NB4 (cell line): ENCODE results near the gene CREB3L4.

ENCODE experiments used
- DNase-seq: peaks from one replicate; pipeline ENCODE4 v3.0.0; 2010; ENCODE audit warnings: low read depth
- H3K4me3 ChIP-seq: one replicate; pipeline ENCODE4 v1.5.1; 2011; ENCODE audit warnings: mild to moderate bottlenecking, low read depth, low read length, moderate library complexity
- CTCF ChIP-seq: IDR thresholded peaks from one replicate; pipeline ENCODE4 v1.5.1; 2012; ENCODE audit warnings: low read depth, low read length
- MAX ChIP-seq: IDR thresholded peaks from 2 replicates; pipeline ENCODE4 v1.6.1; 2011; ENCODE audit warnings: low read depth, low read length
- MYC ChIP-seq: IDR thresholded peaks from 2 replicates; pipeline ENCODE4 v1.6.1; 2011; ENCODE audit warnings: low read depth, low read length
- POLR2A ChIP-seq: IDR thresholded peaks from 2 replicates; pipeline ENCODE4 v1.6.1; 2011; ENCODE audit warnings: mild to moderate bottlenecking; ENCODE audit not compliant: insufficient read length; ENCODE audit errors: extremely low read depth

The CREB3L4 gene

GRCh38 chr1:153959454-153959853, 8.2 kb upstream of the CREB3L4 start:
- H3K4me3 ChIP-seq: no peak overlapping the region
- no peak for DNase-seq
- TF ChIP-seq POLR2A (no peak), CTCF (no peak), MYC (no peak), MAX (no peak)

- TF ChIP-seq MAX (no peak), CTCF (no peak), MYC (no peak), POLR2A (no peak)
- H3K4me3 ChIP-seq: no peak overlapping the region
- no peak for DNase-seq
Measured at GRCh38 chr1:153960206-153960605, 7.5 kb upstream of the CREB3L4 start.

- TF ChIP-seq POLR2A: no peak
- TF ChIP-seq MYC: no peak
- no peak for TF ChIP-seq MAX
- no peak overlapping the region for H3K4me3 ChIP-seq
- DNase-seq: no peak
Measured at GRCh38 chr1:153961421-153961820, 6.3 kb upstream of the CREB3L4 start.

GRCh38 chr1:153962088-153963029, 5.3 kb upstream of the CREB3L4 start:
- H3K4me3 ChIP-seq: peak overlapping the region; percentile 84
- TF ChIP-seq CTCF: no peak
- no peak for TF ChIP-seq MAX
- no peak for TF ChIP-seq MYC
- TF ChIP-seq POLR2A: no peak
- peak; percentile 52 for DNase-seq

- TF ChIP-seq POLR2A (peak; percentile 61), CTCF (no peak), MAX (peak; percentile 35), MYC (no peak; the same call in 1 of the 2 replicates)
- peak; percentile 96 for DNase-seq
- H3K4me3 ChIP-seq: peak within 1 kb of the TSS; percentile 84
Measured at GRCh38 chr1:153963030-153963849, 4.5 kb upstream of the CREB3L4 start, which contains the start of gene SLC39A1. TSS of gene SLC39A1 (minus strand) at chr1:153963537. CDS start at chr1:153962715, 822 bp downstream.
